Neural cell (in vitro differentiated cells): ENCODE measurements around the gene TBL1X. TPM values are rescaled to one million over a fixed set of nuclear protein-coding genes. Genes with fewer than 3 reads are reported as not detected.

Experiments used
- H2AFZ ChIP-seq: fragments of 200-600, 300-800 bp; sonication (generic), shearing (Covaris generic); 2 replicates; pipeline ENCODE4 v1.6.0; 2014; ENCODE audit warnings: low read depth, mild to moderate bottlenecking, antibody characterized with exemption, low read length, moderate library complexity
- H3F3A ChIP-seq: fragments of 200-600 bp; shearing (Covaris generic); 2 replicates; pipeline ENCODE4 v1.6.1; 2016; ENCODE audit warnings: mild to moderate bottlenecking, moderate library complexity, mixed read lengths, antibody characterized with exemption, low read length; ENCODE audit not compliant: insufficient read depth, poor library complexity, severe bottlenecking
- H3K27ac ChIP-seq: fragments of 200-600, 300-800 bp; sonication (generic), shearing (Covaris generic); 2 replicates; pipeline ENCODE4 v1.5.1; 2014; ENCODE audit warnings: mild to moderate bottlenecking, low read length, moderate library complexity
- H3K27me3 ChIP-seq: fragments of 300-800, 200-600 bp; sonication (generic), shearing (Covaris generic); 2 replicates; pipeline ENCODE4 v1.6.0; 2014; ENCODE audit warnings: mild to moderate bottlenecking, low read depth, low read length, moderate library complexity; ENCODE audit not compliant: insufficient read depth
- H3K36me3 ChIP-seq: fragments of 300-800, 200-600 bp; sonication (generic), shearing (Covaris generic); 2 replicates; pipeline ENCODE4 v1.5.1; 2014; ENCODE audit warnings: mild to moderate bottlenecking, antibody characterized with exemption, low read length, moderate library complexity; ENCODE audit not compliant: insufficient read depth
- H3K4me2 ChIP-seq: fragments of 300-800, 200-600 bp; sonication (generic), shearing (Covaris generic); 2 replicates; pipeline ENCODE4 v1.6.0; 2014; ENCODE audit warnings: mild to moderate bottlenecking, low read length
- H3K4me3 ChIP-seq: fragments of 300-800, 200-600 bp; sonication (generic), shearing (Covaris generic); 2 replicates; pipeline ENCODE4 v1.5.1; 2014; ENCODE audit warnings: mild to moderate bottlenecking, low read length, moderate library complexity
- H3K79me2 ChIP-seq: fragments of 200-600 bp; shearing (Covaris generic); replicated peaks from 2 replicates; pipeline ENCODE4 v1.6.0; 2014; ENCODE audit warnings: mild to moderate bottlenecking, low read length, moderate library complexity; ENCODE audit not compliant: insufficient read depth
- H3K9ac ChIP-seq: fragments of 300-800, 200-600 bp; sonication (generic), shearing (Covaris generic); 2 replicates; pipeline ENCODE4 v1.6.1; 2016; ENCODE audit warnings: mild to moderate bottlenecking, low read length, mixed read lengths
- H3K9me2 ChIP-seq: fragments of 200-600 bp; shearing (Covaris generic); 2 replicates; pipeline ENCODE4 v1.6.1; 2016; ENCODE audit warnings: mild to moderate bottlenecking, low read length, mixed read lengths; ENCODE audit not compliant: insufficient read depth
- H3K9me3 ChIP-seq: fragments of 200-600, 300-800 bp; sonication (generic), shearing (Covaris generic); 2 replicates; pipeline ENCODE4 v1.6.1; 2016; ENCODE audit warnings: mild to moderate bottlenecking, mixed run types, low read length, moderate library complexity, mixed read lengths
- H4K20me1 ChIP-seq: fragments of 200-600 bp; shearing (Covaris generic); 2 replicates; pipeline ENCODE4 v1.6.1; 2016; ENCODE audit warnings: mild to moderate bottlenecking, mixed run types; ENCODE audit not compliant: insufficient read depth
- EP300 ChIP-seq: fragments of 450-650 bp; conservative IDR thresholded peaks from 2 replicates; pipeline ENCODE4 v1.6.1; 2014; ENCODE audit warnings: antibody characterized with exemption, mild to moderate bottlenecking, moderate library complexity; ENCODE audit not compliant: poor library complexity, severe bottlenecking
- EZH2 ChIP-seq: fragments of 200-600, 300-800 bp; shearing (Covaris generic), sonication (generic); IDR thresholded peaks from 2 replicates; pipeline ENCODE4 v1.6.1; 2014; ENCODE audit warnings: antibody characterized with exemption, low read length, borderline replicate concordance, mild to moderate bottlenecking; ENCODE audit not compliant: insufficient read depth, poor library complexity, severe bottlenecking
- MXI1 ChIP-seq: fragments of 450-650 bp; conservative IDR thresholded peaks from 2 replicates; pipeline ENCODE4 v1.6.1; 2014; ENCODE audit warnings: antibody characterized with exemption, mild to moderate bottlenecking; ENCODE audit not compliant: poor library complexity, severe bottlenecking
- POLR2AphosphoS5 ChIP-seq: IDR thresholded peaks from 2 replicates; pipeline ENCODE4 v1.6.1; 2012
- RAD21 ChIP-seq: fragments of 450-650 bp; conservative IDR thresholded peaks from 2 replicates; pipeline ENCODE4 v1.6.1; 2014; ENCODE audit warnings: antibody characterized with exemption, mild to moderate bottlenecking, moderate library complexity
- REST ChIP-seq: IDR thresholded peaks from 2 replicates; pipeline ENCODE4 v1.6.1; 2012; ENCODE audit warnings: borderline replicate concordance
- SMC3 ChIP-seq: fragments of 450-650 bp; conservative IDR thresholded peaks from 2 replicates; pipeline ENCODE4 v1.6.1; 2014; ENCODE audit warnings: antibody characterized with exemption, mild to moderate bottlenecking, moderate library complexity; ENCODE audit not compliant: poor library complexity
- TAF1 ChIP-seq: IDR thresholded peaks from 2 replicates; pipeline ENCODE4 v1.6.1; 2012; ENCODE audit warnings: low read depth
- polyA plus RNA-seq: library from polyadenylated mRNA; depleted of rRNA; stranded (reverse); fragments of >200 nt; gene quantifications from 2 replicates; pipeline ENCODE4 v1.2.3, GENCODE V29; 2014
- TF ChIP-seq, protein P1 (sequence below): fragments of 450-650 bp; IDR thresholded peaks from 2 replicates; pipeline ENCODE4 v1.5.1; 2014; ENCODE audit warnings: antibody characterized with exemption, mild to moderate bottlenecking, moderate library complexity; ENCODE audit not compliant: poor library complexity, severe bottlenecking

Gene TBL1X
- polyA plus RNA-seq, 1 donor from 2014 or later: 2.2 TPM

- no peaks in the 10 kb centered on the region for H3K79me2 ChIP-seq
- no peak overlapping the region for H3K4me3 ChIP-seq
- no peaks in the 10 kb centered on the region for H3K9me2 ChIP-seq
- H3K9ac ChIP-seq: no peak overlapping the region
- TF ChIP-seq TAF1 (no peak), REST (no peak), EP300 (no peak), RAD21 (no peak), POLR2AphosphoS5 (no peak), MXI1 (no peak), EZH2 (no peak), SMC3 (no peak)
- TF ChIP-seq, protein P1, sequence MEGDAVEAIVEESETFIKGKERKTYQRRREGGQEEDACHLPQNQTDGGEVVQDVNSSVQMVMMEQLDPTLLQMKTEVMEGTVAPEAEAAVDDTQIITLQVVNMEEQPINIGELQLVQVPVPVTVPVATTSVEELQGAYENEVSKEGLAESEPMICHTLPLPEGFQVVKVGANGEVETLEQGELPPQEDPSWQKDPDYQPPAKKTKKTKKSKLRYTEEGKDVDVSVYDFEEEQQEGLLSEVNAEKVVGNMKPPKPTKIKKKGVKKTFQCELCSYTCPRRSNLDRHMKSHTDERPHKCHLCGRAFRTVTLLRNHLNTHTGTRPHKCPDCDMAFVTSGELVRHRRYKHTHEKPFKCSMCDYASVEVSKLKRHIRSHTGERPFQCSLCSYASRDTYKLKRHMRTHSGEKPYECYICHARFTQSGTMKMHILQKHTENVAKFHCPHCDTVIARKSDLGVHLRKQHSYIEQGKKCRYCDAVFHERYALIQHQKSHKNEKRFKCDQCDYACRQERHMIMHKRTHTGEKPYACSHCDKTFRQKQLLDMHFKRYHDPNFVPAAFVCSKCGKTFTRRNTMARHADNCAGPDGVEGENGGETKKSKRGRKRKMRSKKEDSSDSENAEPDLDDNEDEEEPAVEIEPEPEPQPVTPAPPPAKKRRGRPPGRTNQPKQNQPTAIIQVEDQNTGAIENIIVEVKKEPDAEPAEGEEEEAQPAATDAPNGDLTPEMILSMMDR: no peak
- H4K20me1 ChIP-seq: no peaks in the 10 kb centered on the region
- H3K27ac ChIP-seq: no peak overlapping the region
- no peaks in the 10 kb centered on the region for H3K9me3 ChIP-seq
- no peaks in the 10 kb centered on the region for H3F3A ChIP-seq
- H3K36me3 ChIP-seq: no peaks in the 10 kb centered on the region
- H2AFZ ChIP-seq: no peak overlapping the region
- no peak overlapping the region for H3K4me2 ChIP-seq
- H3K27me3 ChIP-seq: no peaks in the 10 kb centered on the region
Measured at GRCh38 chrX:9557521-9557920, 92.7 kb downstream of the TBL1X start.

GRCh38 chrX:9558615-9559014, 93.8 kb downstream of the TBL1X start:
- Histone ChIP-seq H4K20me1 (no peaks in the 10 kb centered on the region), H3K9me3 (no peaks in the 10 kb centered on the region), H3K27ac (no peak overlapping the region), H3K4me3 (no peak overlapping the region), H3K9me2 (no peaks in the 10 kb centered on the region), H3K27me3 (no peaks in the 10 kb centered on the region), H3F3A (no peaks in the 10 kb centered on the region), H3K36me3 (no peaks in the 10 kb centered on the region), H2AFZ (no peak overlapping the region), H3K4me2 (no peak overlapping the region), H3K79me2 (no peaks in the 10 kb centered on the region), H3K9ac (no peak overlapping the region)
- no peak for TF ChIP-seq REST
- TF ChIP-seq SMC3: no peak
- TF ChIP-seq POLR2AphosphoS5: no peak
- TF ChIP-seq TAF1: no peak
- TF ChIP-seq, protein P1: no peak
- no peak for TF ChIP-seq RAD21
- no peak for TF ChIP-seq EP300
- no peak for TF ChIP-seq EZH2
- no peak for TF ChIP-seq MXI1
